Adrenal gland (tissue), 12 donors: ENCODE data around the gene PPP1R14C. TPM values are rescaled to one million over a fixed set of nuclear protein-coding genes. Genes with fewer than 3 reads are reported as not detected.
"Not testable (repeated sequence)": the region's sequence is repeated elsewhere in the genome, so short reads cannot be mapped to it uniquely, and the experiment has no call there.

Experiments used
- DNase-seq, 7 donors: peaks; one replicate each; pipeline ENCODE4 v3.0.0-alpha.2; 2019 to 2020
- H3K27ac ChIP-seq, 5 donors: fragments of 200-600 bp; sonication (generic) in 4 of 5; 1 replicate in 3 of 5; 2 replicates in 2 of 5; pipeline versions ENCODE4 v1.5.1 to v1.8.0; 2016 to 2020; ENCODE audit warnings: mild to moderate bottlenecking in 1 of 5
- H3K27me3 ChIP-seq: fragments of 200-600 bp; 2 replicates; pipeline ENCODE4 v1.8.0; 2021
- H3K36me3 ChIP-seq, 2 donors: fragments of 200-600 bp; replicated peaks in 1 of 2; 1 replicate in 1 of 2; 2 replicates in 1 of 2; pipeline versions ENCODE4 v1.5.1 to v1.8.0; 2018 to 2022
- H3K4me1 ChIP-seq, 2 donors: fragments of 200-600 bp; replicated peaks in 1 of 2; 1 replicate in 1 of 2; 2 replicates in 1 of 2; pipeline versions ENCODE4 v1.5.1 to v1.8.0; 2018 to 2021
- H3K4me3 ChIP-seq, 4 donors: fragments of 200-600 bp; sonication (generic) in 3 of 4; one replicate each; pipeline ENCODE4 v1.5.1; 2016 to 2018
- H3K9me3 ChIP-seq, 3 donors: fragments of 200-600 bp; sonication (generic) in 1 of 3; replicated peaks in 1 of 3; 1 replicate in 2 of 3; 2 replicates in 1 of 3; pipeline versions ENCODE4 v1.5.1 to v1.8.0; 2016 to 2021
- POLR2A ChIP-seq, 2 donors: fragments of 450-650 bp; IDR thresholded peaks; one replicate each; pipeline ENCODE4 v1.6.1; 2017; ENCODE audit warnings: antibody characterized with exemption in 2 of 2, mild to moderate bottlenecking in 2 of 2, moderate library complexity in 1 of 2
- WGBS, 4 donors: extraction: QIAGEN DNeasy Blood & Tissue Kit in 2 of 4; methylation state at CpG; one replicate each; pipeline versions ENCODE4 v1.1.5 to v1.1.7; 2013 to 2017; 5-methylcytosine and 5-hydroxymethylcytosine counted together
- intact Hi-C, 2 donors: fragments of 100-400 bp; cut with DNase I; formaldehyde crosslinking; loops; one replicate each; pipeline versions ENCODE4 v1.14.1 to v1.15.0; 2022 to 2023
- polyA plus RNA-seq, 3 donors: library from polyadenylated mRNA; stranded (reverse); fragments of 200-250 nt in 2 of 3; fragments of 350-450 nt in 1 of 3; fragmentation: Illumina TruSeq in 1 of 3; extraction: RNeasy Lipid Tissue Mini Kit (QIAGEN cat#74804) in 1 of 3; gene quantifications; one replicate each; pipeline ENCODE4 v1.2.3, GENCODE V29; 2013 to 2014
- total RNA-seq, 9 donors: library from RNA; depleted of rRNA in 4 of 9; stranded (reverse); fragments of >200 nt in 4 of 9; fragments of 120-200 nt in 1 of 9; fragmentation: NEBNext Ultra II Directional in 1 of 9; extraction: Animal tissue kit (Norgen Biotek cat#: 25700) in 1 of 9; gene quantifications; one replicate each; pipeline versions ENCODE4 v1.1.0 to v1.2.4, GENCODE V29; 2013 to 2023
- TF ChIP-seq, protein P1 (sequence below), 6 experiments: fragments of 450-650 bp in 4 of 6; fragments of 200-600 bp in 2 of 6; sonication (generic) in 1 of 6; IDR thresholded peaks; 1 replicate in 5 of 6; 2 replicates in 1 of 6; pipeline versions ENCODE4 v1.5.1 to v1.8.0; 2016 to 2021; ENCODE audit warnings: antibody characterized with exemption in 6 of 6, mild to moderate bottlenecking in 2 of 6, moderate library complexity in 1 of 6
- donor health status: healthy with polysubstance abuse.
- donor health status: Bipolar disorder and iron deficiency.
- donor health status: DM: yes; HTN: yes; CAD: no.
- donor health status: DM: no; HTN: no; CAD: no.
- donor health status: DM: no; HTN: no; CAD: no.
- donor health status: DM: yes; HTN: yes; CAD: no.

PPP1R14C gene
- total and polyA plus RNA-seq, 12 donors = 0.11 to 0.46 (median 0.17) TPM; not detected in 5

DNA sequence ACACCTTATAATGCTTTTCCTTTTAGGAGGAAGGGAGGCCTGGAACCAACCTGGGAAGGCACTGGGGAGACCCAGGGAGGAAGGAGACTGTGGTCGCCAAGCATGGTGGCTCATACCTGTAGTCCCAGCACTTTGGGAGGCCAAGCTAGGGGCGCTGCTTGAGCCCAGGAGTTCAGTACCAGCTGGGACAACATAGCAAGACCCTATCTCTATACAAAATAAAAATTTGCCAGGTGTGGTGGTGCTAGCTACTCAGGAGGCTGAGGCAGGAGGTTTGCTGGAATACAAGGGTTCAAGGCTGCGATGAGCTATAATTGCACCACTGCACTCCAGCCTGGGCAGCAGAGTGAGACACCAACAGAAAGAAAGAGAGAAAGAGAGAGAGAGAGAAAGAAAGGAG is 36.2 kb downstream of the PPP1R14C start:
- intact Hi-C loops = no loop called here
- Histone ChIP-seq H3K27me3 (no peaks in the 10 kb centered on the region), H3K4me1 (no peaks in the 10 kb centered on the region), H3K4me3 (no peak overlapping the region), H3K27ac (no peak overlapping the region), H3K9me3 (no peaks in the 10 kb centered on the region), H3K36me3 (no peaks in the 10 kb centered on the region)
- no peak for TF ChIP-seq POLR2A (IDR thresholded peaks at IDR 0.05)
- TF ChIP-seq, protein P1, sequence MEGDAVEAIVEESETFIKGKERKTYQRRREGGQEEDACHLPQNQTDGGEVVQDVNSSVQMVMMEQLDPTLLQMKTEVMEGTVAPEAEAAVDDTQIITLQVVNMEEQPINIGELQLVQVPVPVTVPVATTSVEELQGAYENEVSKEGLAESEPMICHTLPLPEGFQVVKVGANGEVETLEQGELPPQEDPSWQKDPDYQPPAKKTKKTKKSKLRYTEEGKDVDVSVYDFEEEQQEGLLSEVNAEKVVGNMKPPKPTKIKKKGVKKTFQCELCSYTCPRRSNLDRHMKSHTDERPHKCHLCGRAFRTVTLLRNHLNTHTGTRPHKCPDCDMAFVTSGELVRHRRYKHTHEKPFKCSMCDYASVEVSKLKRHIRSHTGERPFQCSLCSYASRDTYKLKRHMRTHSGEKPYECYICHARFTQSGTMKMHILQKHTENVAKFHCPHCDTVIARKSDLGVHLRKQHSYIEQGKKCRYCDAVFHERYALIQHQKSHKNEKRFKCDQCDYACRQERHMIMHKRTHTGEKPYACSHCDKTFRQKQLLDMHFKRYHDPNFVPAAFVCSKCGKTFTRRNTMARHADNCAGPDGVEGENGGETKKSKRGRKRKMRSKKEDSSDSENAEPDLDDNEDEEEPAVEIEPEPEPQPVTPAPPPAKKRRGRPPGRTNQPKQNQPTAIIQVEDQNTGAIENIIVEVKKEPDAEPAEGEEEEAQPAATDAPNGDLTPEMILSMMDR (IDR thresholded peaks at IDR 0.05) = no peak
- 84 to 95% (median 90%) methylated on average over 3 of the region's 3 CpGs for WGBS, 4 donors
- no peak for DNase-seq

- DNase-seq, H3K4me3 ChIP-seq, H3K36me3 ChIP-seq, H3K9me3 ChIP-seq, H3K27ac ChIP-seq, H3K27me3 ChIP-seq, intact Hi-C loops, H3K4me1 ChIP-seq: not testable (repeated sequence)
- WGBS, 4 donors = 77 to 81% (median 79%) methylated on average over 7 of the region's 7 CpGs
Observed at GRCh38 chr6:150179907-150180424, 37.1 kb downstream of the PPP1R14C start.

- Histone ChIP-seq H3K27me3 (no peaks in the 10 kb centered on the region), H3K27ac (no peak overlapping the region), H3K36me3 (no peaks in the 10 kb centered on the region), H3K4me3 (no peak overlapping the region), H3K4me1 (no peaks in the 10 kb centered on the region), H3K9me3 (no peaks in the 10 kb centered on the region)
- DNase-seq = no peak
- WGBS, 4 donors = 64 to 93% (median 80%) methylated on average over 1 of the region's 1 CpG
- intact Hi-C loops = no loop called here
- no peak for TF ChIP-seq POLR2A (IDR thresholded peaks at IDR 0.05)
- TF ChIP-seq, protein P1 (IDR thresholded peaks at IDR 0.05) = no peak
Observed at GRCh38 chr6:150180517-150180916, 37.7 kb downstream of the PPP1R14C start.

DNA sequence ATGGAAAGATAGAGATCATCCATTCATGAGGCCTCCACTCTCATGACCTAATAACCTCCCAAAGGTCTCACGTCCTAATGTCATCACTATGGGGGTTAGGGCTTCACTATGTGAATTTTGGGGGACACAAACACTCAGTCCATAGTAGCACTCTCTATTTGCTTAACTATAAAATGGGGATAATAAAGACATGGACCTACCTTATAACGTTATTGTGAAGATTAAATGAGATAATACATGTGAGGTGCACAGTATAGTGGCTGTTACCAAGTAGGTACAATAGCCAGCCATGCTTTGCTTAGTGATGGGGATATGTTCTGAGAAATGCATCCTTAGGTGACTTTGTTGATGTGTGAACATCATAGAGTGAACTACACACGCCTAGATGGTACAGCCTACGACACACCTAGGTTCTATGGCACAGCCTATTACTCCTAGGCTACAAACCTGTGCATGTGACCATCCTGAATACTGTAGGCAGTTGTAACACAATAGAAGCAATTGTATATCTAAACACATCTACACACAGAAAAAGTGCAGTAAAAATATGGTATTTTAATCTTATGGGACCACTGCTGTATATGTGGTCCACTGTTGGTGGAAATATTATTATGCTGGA is 39.7 kb downstream of the PPP1R14C start:
- Histone ChIP-seq H3K27me3 (no peaks in the 10 kb centered on the region), H3K4me1 (no peaks in the 10 kb centered on the region), H3K4me3 (no peak overlapping the region), H3K27ac (no peak overlapping the region), H3K9me3 (no peaks in the 10 kb centered on the region), H3K36me3 (no peaks in the 10 kb centered on the region)
- TF ChIP-seq, protein P1 (IDR thresholded peaks at IDR 0.05) = no peak
- DNase-seq = no peak
- 87 to 92% (median 90%) methylated on average over 4 of the region's 4 CpGs for WGBS, 4 donors
- intact Hi-C loops = no loop called here

DNA sequence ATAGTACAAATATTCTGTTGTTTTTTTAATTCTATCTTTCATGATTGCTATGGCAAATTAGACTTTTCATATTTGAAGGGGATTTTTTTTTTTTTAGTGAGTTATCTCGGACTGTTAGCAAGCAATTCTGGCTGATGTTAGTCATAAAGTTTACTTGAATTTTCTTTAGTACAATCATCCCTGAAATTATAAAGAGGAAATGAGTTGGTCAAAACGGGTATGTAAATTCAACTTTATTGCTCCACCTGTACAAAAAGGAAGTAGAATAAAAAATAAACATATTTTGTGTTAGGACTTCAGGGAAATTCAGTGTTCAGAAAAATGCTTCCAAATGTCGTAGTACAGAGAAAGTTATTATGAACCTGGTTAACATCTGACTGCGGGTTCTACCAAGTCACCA is 40.3 kb downstream of the PPP1R14C start:
- Histone ChIP-seq H3K27ac (no peak overlapping the region), H3K4me3 (no peak overlapping the region), H3K4me1 (no peaks in the 10 kb centered on the region), H3K36me3 (no peaks in the 10 kb centered on the region), H3K27me3 (no peaks in the 10 kb centered on the region), H3K9me3 (no peaks in the 10 kb centered on the region)
- DNase-seq = no peak
- intact Hi-C loops = no loop called here
- WGBS, 4 donors = 66 to 77% (median 73%) methylated on average over 4 of the region's 4 CpGs
- TF ChIP-seq, protein P1 (IDR thresholded peaks at IDR 0.05) = no peak
- no peak for TF ChIP-seq POLR2A (IDR thresholded peaks at IDR 0.05)
